Esophagus muscularis mucosa (tissue), 3 donors: ENCODE results near the gene MBNL3.

Experiments used
- CTCF ChIP-seq, 3 experiments: fragments of 200-600 bp in 2 of 3; fragments of 450-650 bp in 1 of 3; sonication (generic) in 2 of 3; IDR thresholded peaks; one replicate each; pipeline ENCODE4 v1.5.1; 2017 to 2019; ENCODE audit warnings: antibody characterized with exemption in 3 of 3, mild to moderate bottlenecking in 2 of 3, moderate library complexity in 1 of 3
- POLR2AphosphoS5 ChIP-seq, 2 donors: sonication (generic); formaldehyde crosslinking; IDR thresholded peaks; one replicate each; pipeline ENCODE4 v1.6.1; 2017; ENCODE audit warnings: antibody characterized with exemption in 2 of 2

DNA sequence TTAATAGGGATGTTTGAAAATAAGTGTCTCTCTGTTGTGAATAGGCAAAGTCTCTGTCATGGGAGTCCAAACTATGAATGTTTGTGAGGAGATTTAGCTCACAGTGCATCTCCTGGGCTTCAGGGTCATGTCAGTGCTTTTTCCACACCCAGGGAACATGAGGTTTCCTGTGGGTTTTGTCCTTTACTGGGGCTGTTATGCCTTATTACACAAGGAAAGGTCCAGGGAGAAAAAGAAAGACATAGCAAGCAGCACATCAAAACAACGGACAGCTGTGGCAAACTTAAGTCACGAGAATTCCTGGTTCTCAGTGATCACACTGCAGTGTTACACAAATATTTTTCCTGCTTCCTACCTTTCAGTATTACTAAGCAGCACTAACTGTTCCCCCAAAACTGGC, 99.4 kb downstream of the MBNL3 start:
- no peak for TF ChIP-seq CTCF (IDR thresholded peaks at IDR 0.05)
- no peak for TF ChIP-seq POLR2AphosphoS5 (IDR thresholded peaks at IDR 0.05)
